Breast epithelium (tissue), 3 donors: ENCODE results near the gene DYSF.

Source experiments
- CTCF ChIP-seq, 3 donors: fragments of 450-650 bp; IDR thresholded peaks; one replicate each; pipeline ENCODE4 v1.5.1; 2016 to 2017; ENCODE audit warnings: antibody characterized with exemption in 3 of 3, mild to moderate bottlenecking in 3 of 3, moderate library complexity in 3 of 3
- POLR2AphosphoS5 ChIP-seq, 3 donors: sonication (generic); formaldehyde crosslinking; IDR thresholded peaks; one replicate each; pipeline ENCODE4 v1.6.1; 2017; ENCODE audit warnings: antibody characterized with exemption in 3 of 3

- no peak for TF ChIP-seq CTCF (IDR thresholded peaks at IDR 0.05)
- no peak for TF ChIP-seq POLR2AphosphoS5 (IDR thresholded peaks at IDR 0.05)
Measured at GRCh38 chr2:71496156-71496770, 42.9 kb downstream of the DYSF start.
